WTC11 (cell line): ENCODE measurements around the gene FHOD3. TPM values are rescaled to one million over a fixed set of nuclear protein-coding genes. Genes with fewer than 3 reads are reported as not detected.

Experiments
- ATAC-seq: fragments of 200-7000 bp; cut with Tn5 transposase; 2 replicates; pipeline ENCODE4 v1.10.0; 2021; ENCODE audit warnings: mild to moderate bottlenecking, moderate library complexity
- CTCF ChIA-PET: fragments of 300-600 bp; sonication (Branson Sonifier 250); formaldehyde crosslinking; loops from one replicate; lab custom pipeline; 2021; ENCODE audit warnings: antibody characterized with exemption; lab: Charles Lee
- POLR2A ChIA-PET: fragments of 350-600 bp; sonication (Branson Sonifier 250); formaldehyde crosslinking; loops from one replicate; lab custom pipeline; 2021; ENCODE audit warnings: antibody characterized with exemption; lab: Charles Lee
- DNase-seq: peaks from one replicate; pipeline ENCODE4 v3.0.0; 2021; ENCODE audit warnings: low spot score
- H3K27ac Mint-ChIP-seq: 2 replicates; pipeline ENCODE4 v1.8.0; 2021; ENCODE audit warnings: mixed read lengths
- H3K27me3 Mint-ChIP-seq: 2 replicates; pipeline ENCODE4 v1.8.0; 2021; ENCODE audit warnings: low read depth, mild to moderate bottlenecking, moderate library complexity, mixed read lengths
- H3K36me3 Mint-ChIP-seq: 2 replicates; pipeline ENCODE4 v1.8.0; 2021; ENCODE audit warnings: mixed read lengths
- H3K4me1 Mint-ChIP-seq: 2 replicates; pipeline ENCODE4 v1.8.0; 2022; ENCODE audit warnings: mixed read lengths
- H3K4me3 Mint-ChIP-seq: 2 replicates; pipeline ENCODE4 v1.8.0; 2021; ENCODE audit warnings: mild to moderate bottlenecking, moderate library complexity, mixed read lengths
- H3K9me3 Mint-ChIP-seq: 2 replicates; pipeline ENCODE4 v1.8.0; 2021; ENCODE audit warnings: mixed read lengths
- CREB1 ChIP-seq: sonication (generic); formaldehyde crosslinking; IDR thresholded peaks from 2 replicates; pipeline ENCODE4 v1.8.0; 2023; ENCODE audit warnings: mild to moderate bottlenecking, missing genetic modification reagents
- E2F4 ChIP-seq: sonication (generic); formaldehyde crosslinking; IDR thresholded peaks from 2 replicates; pipeline ENCODE4 v1.8.1; 2022; ENCODE audit warnings: low read depth, mild to moderate bottlenecking, moderate library complexity, missing genetic modification reagents, borderline replicate concordance
- E2F5 ChIP-seq: sonication (generic); formaldehyde crosslinking; IDR thresholded peaks from 2 replicates; pipeline ENCODE4 v1.8.1; 2022; ENCODE audit warnings: mild to moderate bottlenecking, moderate library complexity, missing genetic modification reagents
- ELF4 ChIP-seq: sonication (generic); formaldehyde crosslinking; IDR thresholded peaks from 2 replicates; pipeline ENCODE4 v1.8.1; 2022; ENCODE audit warnings: low read depth, mild to moderate bottlenecking, moderate library complexity, missing genetic modification reagents
- ESRRA ChIP-seq: sonication (generic); formaldehyde crosslinking; IDR thresholded peaks from 2 replicates; pipeline ENCODE4 v1.8.1; 2022; ENCODE audit warnings: mild to moderate bottlenecking, missing genetic modification reagents, borderline replicate concordance
- ETV6 ChIP-seq: sonication (generic); formaldehyde crosslinking; IDR thresholded peaks from 2 replicates; pipeline ENCODE4 v1.8.1; 2022; ENCODE audit warnings: mild to moderate bottlenecking, missing genetic modification reagents
- HMGA2 ChIP-seq: fragments of 250-450 bp; sonication (Bioruptor Pico); IDR thresholded peaks from 2 replicates; pipeline ENCODE4 v1.4.0; 2021; ENCODE audit warnings: mild to moderate bottlenecking, moderate library complexity
- IRF1 ChIP-seq: sonication (generic); formaldehyde crosslinking; IDR thresholded peaks from 2 replicates; pipeline ENCODE4 v1.8.0; 2023; ENCODE audit warnings: missing genetic modification reagents
- MXD4 ChIP-seq: fragments of 250-450 bp; sonication (Bioruptor Pico); IDR thresholded peaks from 2 replicates; pipeline ENCODE4 v1.8.0; 2021; ENCODE audit warnings: mild to moderate bottlenecking, moderate library complexity, borderline replicate concordance
- NFE2L1 ChIP-seq: sonication (generic); formaldehyde crosslinking; IDR thresholded peaks from 2 replicates; pipeline ENCODE4 v1.8.1; 2023; ENCODE audit warnings: missing genetic modification reagents
- NR1H2 ChIP-seq: sonication (generic); formaldehyde crosslinking; IDR thresholded peaks from 2 replicates; pipeline ENCODE4 v1.9.0; 2021; ENCODE audit warnings: mild to moderate bottlenecking, moderate library complexity, missing genetic modification reagents
- NR2C2 ChIP-seq: sonication (generic); formaldehyde crosslinking; IDR thresholded peaks from 2 replicates; pipeline ENCODE4 v1.8.0; 2022; ENCODE audit warnings: mild to moderate bottlenecking, missing genetic modification reagents
- OVOL2 ChIP-seq: fragments of 250-450 bp; sonication (Bioruptor Pico); IDR thresholded peaks from 2 replicates; pipeline ENCODE4 v1.9.0; 2021; ENCODE audit warnings: mild to moderate bottlenecking, borderline replicate concordance
- RORB ChIP-seq: fragments of 250-450 bp; sonication (Bioruptor Pico); IDR thresholded peaks from 2 replicates; pipeline ENCODE4 v1.9.0; 2021; ENCODE audit warnings: mild to moderate bottlenecking
- SMAD4 ChIP-seq: sonication (generic); formaldehyde crosslinking; IDR thresholded peaks from 2 replicates; pipeline ENCODE4 v1.8.0; 2022; ENCODE audit warnings: mild to moderate bottlenecking, missing genetic modification reagents
- USF1 ChIP-seq: sonication (generic); formaldehyde crosslinking; IDR thresholded peaks from 2 replicates; pipeline ENCODE4 v1.8.0; 2022; ENCODE audit warnings: mild to moderate bottlenecking, missing genetic modification reagents
- ZBTB21 ChIP-seq: sonication (generic); formaldehyde crosslinking; IDR thresholded peaks from 2 replicates; pipeline ENCODE4 v1.8.1; 2023; ENCODE audit warnings: mild to moderate bottlenecking, missing genetic modification reagents, borderline replicate concordance
- ZNF121 ChIP-seq: sonication (generic); formaldehyde crosslinking; IDR thresholded peaks from 2 replicates; pipeline ENCODE4 v1.8.0; 2023; ENCODE audit warnings: missing genetic modification reagents
- ZNF263 ChIP-seq: sonication (generic); formaldehyde crosslinking; IDR thresholded peaks from 2 replicates; pipeline ENCODE4 v1.8.1; 2022; ENCODE audit warnings: low read depth, mild to moderate bottlenecking, moderate library complexity, missing genetic modification reagents
- ZNF317 ChIP-seq: sonication (generic); formaldehyde crosslinking; IDR thresholded peaks from 2 replicates; pipeline ENCODE4 v1.8.1; 2023; ENCODE audit warnings: low read depth, mild to moderate bottlenecking, moderate library complexity, missing genetic modification reagents, borderline replicate concordance
- total RNA-seq: library from RNA; stranded (reverse); gene quantifications from 3 replicates; pipeline ENCODE4 v1.2.3, GENCODE V29; 2021
- TF ChIP-seq, protein P1 (sequence below): sonication (generic); formaldehyde crosslinking; IDR thresholded peaks from 2 replicates; pipeline ENCODE4 v1.8.0; 2022; ENCODE audit warnings: mild to moderate bottlenecking, missing genetic modification reagents
- TF ChIP-seq, protein P2 (sequence below): fragments of 250-450 bp; sonication (Bioruptor Pico); IDR thresholded peaks from 2 replicates; pipeline ENCODE4 v1.9.0; 2021; ENCODE audit warnings: mild to moderate bottlenecking

Gene FHOD3
- total RNA-seq, 1 experiment from 2014 or later, result 3.8 TPM

DNA sequence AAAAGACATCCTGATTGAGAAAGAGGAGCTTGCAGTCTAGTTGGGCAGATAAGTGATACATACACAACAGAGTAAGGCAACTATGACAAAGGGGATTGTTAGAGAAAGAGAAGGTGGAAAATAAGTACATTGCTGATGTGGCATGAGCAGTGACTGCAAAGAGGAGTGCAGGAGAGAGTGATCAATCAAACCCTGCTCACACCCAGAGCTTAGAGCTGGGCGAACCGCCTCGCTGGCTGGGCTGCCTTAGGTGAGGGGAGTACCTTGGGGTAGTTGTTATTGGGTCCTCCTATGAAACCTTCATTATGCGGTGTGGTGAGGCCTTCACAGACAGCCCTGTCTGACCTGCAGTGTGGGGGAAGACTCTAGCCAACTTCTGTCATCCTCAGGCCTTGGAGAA, 161.7 kb downstream of the FHOD3 start:
- peaks cover 30% of the 10 kb centered on the region for H3K4me1 Mint-ChIP-seq
- H3K27ac Mint-ChIP-seq, result no peak overlapping the region
- no peak for TF ChIP-seq ELF4 (CRISPR knock-in tag)
- CTCF ChIA-PET, result no interaction called here
- POLR2A ChIA-PET, result no interaction called here
- no peaks in the 10 kb centered on the region for H3K9me3 Mint-ChIP-seq
- no peaks in the 10 kb centered on the region for H3K27me3 Mint-ChIP-seq
- H3K36me3 Mint-ChIP-seq, result no peaks in the 10 kb centered on the region
- no peak overlapping the region for H3K4me3 Mint-ChIP-seq
- DNase-seq, result no peak
- ATAC-seq, result no peak

DNA sequence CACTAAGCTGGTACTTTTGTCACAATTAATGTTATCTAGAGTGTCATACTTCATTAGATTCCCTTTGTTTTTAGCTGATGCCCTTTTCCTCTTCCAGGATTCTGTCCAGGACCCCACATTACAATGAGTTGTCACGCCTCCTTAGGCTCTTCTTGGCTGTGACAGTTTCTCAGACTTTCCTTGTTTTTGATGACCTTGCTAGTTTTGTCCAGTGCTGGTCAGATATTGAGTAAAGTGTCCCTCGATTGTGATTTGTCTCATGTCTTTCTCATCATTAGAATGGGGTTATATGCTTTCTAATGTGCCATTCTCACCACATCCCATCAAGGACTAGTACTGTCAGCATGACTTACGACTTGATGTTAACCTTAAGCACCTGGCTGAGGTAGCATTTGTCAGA, 162.3 kb downstream of the FHOD3 start:
- DNase-seq (no peak), ATAC-seq (no peak)
- no peaks in the 10 kb centered on the region for H3K36me3 Mint-ChIP-seq
- TF ChIP-seq IRF1 (CRISPR knock-in tag), result no peak
- TF ChIP-seq MXD4 (CRISPR knock-in tag), result no peak
- TF ChIP-seq ZBTB21 (CRISPR knock-in tag), result no peak
- no peak for TF ChIP-seq RORB (CRISPR knock-in tag)
- no peak for TF ChIP-seq NFE2L1 (CRISPR knock-in tag)
- no peak for TF ChIP-seq ETV6
- no peak for TF ChIP-seq NR1H2
- TF ChIP-seq ZNF121 (CRISPR knock-in tag), result no peak
- H3K27me3 Mint-ChIP-seq, result no peaks in the 10 kb centered on the region
- peak overlapping the region; percentile 35; the same call in 1 of the 2 replicates for H3K27ac Mint-ChIP-seq
- H3K9me3 Mint-ChIP-seq, result no peaks in the 10 kb centered on the region
- H3K4me1 Mint-ChIP-seq, result peaks cover 33% of the 10 kb centered on the region
- ChIA-PET POLR2A (no interaction called here), CTCF (no interaction called here)
- no peak overlapping the region for H3K4me3 Mint-ChIP-seq

DNA sequence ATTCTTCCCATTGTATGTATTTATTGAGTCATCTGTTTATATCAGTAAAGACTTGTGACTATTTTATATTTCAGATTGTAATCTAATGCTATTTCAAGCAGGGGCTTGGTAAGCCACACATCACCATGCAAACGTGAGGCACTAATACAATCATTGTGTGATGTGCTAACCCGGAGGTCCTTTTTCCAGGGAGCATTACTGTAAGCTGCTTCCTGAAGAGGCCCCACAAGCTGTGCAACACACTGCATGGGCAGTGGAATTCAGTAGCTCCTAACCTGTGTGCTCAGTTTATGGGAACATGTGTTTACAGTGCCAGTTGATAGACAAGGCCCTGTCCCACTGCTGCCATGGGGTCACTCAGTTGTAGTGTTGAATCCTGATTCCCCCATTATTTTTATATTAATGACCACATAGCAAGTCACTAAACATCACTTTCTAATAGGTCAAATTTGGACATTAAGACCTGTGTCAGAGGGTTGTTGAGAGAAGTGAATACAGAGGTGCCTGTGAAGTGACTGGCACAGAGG, 162.9 kb downstream of the FHOD3 start:
- Mint-ChIP-seq H3K36me3 (no peaks in the 10 kb centered on the region), H3K9me3 (no peaks in the 10 kb centered on the region), H3K27ac (no peak overlapping the region), H3K27me3 (no peaks in the 10 kb centered on the region), H3K4me3 (no peak overlapping the region), H3K4me1 (peaks cover 33% of the 10 kb centered on the region)
- ATAC-seq (no peak), DNase-seq (no peak)
- POLR2A ChIA-PET, result no interaction called here
- CTCF ChIA-PET, result no interaction called here
- TF ChIP-seq NR2C2 (CRISPR knock-in tag) (no peak), MXD4 (CRISPR knock-in tag) (no peak), ZBTB21 (CRISPR knock-in tag) (no peak), CREB1 (CRISPR knock-in tag) (no peak), E2F5 (CRISPR knock-in tag) (no peak), USF1 (CRISPR knock-in tag) (no peak), ESRRA (no peak), ZNF317 (CRISPR knock-in tag) (no peak), HMGA2 (no peak), ZNF263 (no peak), SMAD4 (CRISPR knock-in tag) (no peak), E2F4 (CRISPR knock-in tag) (no peak), OVOL2 (CRISPR knock-in tag) (no peak)
- TF ChIP-seq, protein P1, sequence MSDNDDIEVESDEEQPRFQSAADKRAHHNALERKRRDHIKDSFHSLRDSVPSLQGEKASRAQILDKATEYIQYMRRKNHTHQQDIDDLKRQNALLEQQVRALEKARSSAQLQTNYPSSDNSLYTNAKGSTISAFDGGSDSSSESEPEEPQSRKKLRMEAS, result no peak
- TF ChIP-seq, protein P2, sequence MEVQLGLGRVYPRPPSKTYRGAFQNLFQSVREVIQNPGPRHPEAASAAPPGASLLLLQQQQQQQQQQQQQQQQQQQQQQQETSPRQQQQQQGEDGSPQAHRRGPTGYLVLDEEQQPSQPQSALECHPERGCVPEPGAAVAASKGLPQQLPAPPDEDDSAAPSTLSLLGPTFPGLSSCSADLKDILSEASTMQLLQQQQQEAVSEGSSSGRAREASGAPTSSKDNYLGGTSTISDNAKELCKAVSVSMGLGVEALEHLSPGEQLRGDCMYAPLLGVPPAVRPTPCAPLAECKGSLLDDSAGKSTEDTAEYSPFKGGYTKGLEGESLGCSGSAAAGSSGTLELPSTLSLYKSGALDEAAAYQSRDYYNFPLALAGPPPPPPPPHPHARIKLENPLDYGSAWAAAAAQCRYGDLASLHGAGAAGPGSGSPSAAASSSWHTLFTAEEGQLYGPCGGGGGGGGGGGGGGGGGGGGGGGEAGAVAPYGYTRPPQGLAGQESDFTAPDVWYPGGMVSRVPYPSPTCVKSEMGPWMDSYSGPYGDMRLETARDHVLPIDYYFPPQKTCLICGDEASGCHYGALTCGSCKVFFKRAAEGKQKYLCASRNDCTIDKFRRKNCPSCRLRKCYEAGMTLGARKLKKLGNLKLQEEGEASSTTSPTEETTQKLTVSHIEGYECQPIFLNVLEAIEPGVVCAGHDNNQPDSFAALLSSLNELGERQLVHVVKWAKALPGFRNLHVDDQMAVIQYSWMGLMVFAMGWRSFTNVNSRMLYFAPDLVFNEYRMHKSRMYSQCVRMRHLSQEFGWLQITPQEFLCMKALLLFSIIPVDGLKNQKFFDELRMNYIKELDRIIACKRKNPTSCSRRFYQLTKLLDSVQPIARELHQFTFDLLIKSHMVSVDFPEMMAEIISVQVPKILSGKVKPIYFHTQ (CRISPR knock-in tag), result no peak
